ENCODE data around the gene PAK4. TPM values are rescaled to one million over a fixed set of nuclear protein-coding genes. Genes with fewer than 3 reads are reported as not detected.
A peak's percentile ranks its signal among the peaks of the same experiment; 100 is the strongest.
"Not testable (repeated sequence)": the region's sequence is repeated elsewhere in the genome, so short reads cannot be mapped to it uniquely, and the experiment has no call there.

PAK4 gene
- polyA plus RNA-seq, 4 donors, result 29.4 to 74.0 (median 49.6) TPM

GRCh38 chr19:39099341-39099740, 26.2 kb upstream of the PAK4 start:
- DNase-seq (ENCODE audit: low read depth in 4 of 4, low spot score in 3 of 4), result no peak

- DNase-seq (ENCODE audit: low read depth in 4 of 4, low spot score in 3 of 4), result no peak
Observed at GRCh38 chr19:39100500-39101166, 25.0 kb upstream of the PAK4 start.

- DNase-seq (ENCODE audit: low read depth in 4 of 4, low spot score in 3 of 4), result no peak
Observed at GRCh38 chr19:39103151-39103550, 22.4 kb upstream of the PAK4 start.

GRCh38 chr19:39104186-39104596, 21.4 kb upstream of the PAK4 start:
- no peak for DNase-seq (ENCODE audit: low read depth in 4 of 4, low spot score in 3 of 4)

- DNase-seq (ENCODE audit: low read depth in 4 of 4, low spot score in 3 of 4), result no peak
Observed at GRCh38 chr19:39106194-39106593, 19.4 kb upstream of the PAK4 start.

GRCh38 chr19:39109641-39110040, 15.9 kb upstream of the PAK4 start:
- DNase-seq (ENCODE audit: low read depth in 4 of 4, low spot score in 3 of 4), result no peak

- DNase-seq (ENCODE audit: low read depth in 4 of 4, low spot score in 3 of 4), result no peak
Observed at GRCh38 chr19:39110263-39110967, 15.2 kb upstream of the PAK4 start.

- DNase-seq (ENCODE audit: low read depth in 4 of 4, low spot score in 3 of 4), result no peak
Observed at GRCh38 chr19:39111593-39112199, 13.9 kb upstream of the PAK4 start.

GRCh38 chr19:39112338-39112890, 13.2 kb upstream of the PAK4 start:
- no peak for DNase-seq (ENCODE audit: low read depth in 4 of 4, low spot score in 3 of 4)

GRCh38 chr19:39113199-39113598, 12.4 kb upstream of the PAK4 start:
- no peak for DNase-seq (ENCODE audit: low read depth in 4 of 4, low spot score in 3 of 4)

GRCh38 chr19:39115105-39115847, 10.3 kb upstream of the PAK4 start:
- DNase-seq (ENCODE audit: low read depth in 4 of 4, low spot score in 3 of 4), result no peak

GRCh38 chr19:39117023-39117422, 8.6 kb upstream of the PAK4 start:
- DNase-seq (ENCODE audit: low read depth in 4 of 4, low spot score in 3 of 4), result not testable (repeated sequence)

- no peak for DNase-seq (ENCODE audit: low read depth in 4 of 4, low spot score in 3 of 4)
Observed at GRCh38 chr19:39119830-39120229, 5.8 kb upstream of the PAK4 start.

- DNase-seq (ENCODE audit: low read depth in 4 of 4, low spot score in 3 of 4), result no peak
Observed at GRCh38 chr19:39122934-39123731, 2.5 kb upstream of the PAK4 start.

GRCh38 chr19:39124136-39124764, 1.3 kb upstream of the PAK4 start:
- no peak for DNase-seq (ENCODE audit: low read depth in 4 of 4, low spot score in 3 of 4)

- no peak for DNase-seq (ENCODE audit: low read depth in 4 of 4, low spot score in 3 of 4)
Observed at GRCh38 chr19:39125199-39125553, 410 bp upstream of the PAK4 start.

GRCh38 chr19:39126312-39127187, 964 bp downstream of the PAK4 start:
- peak in 1 of 4 donors; percentile 66 for DNase-seq (ENCODE audit: low read depth in 4 of 4, low spot score in 3 of 4)

GRCh38 chr19:39127812-39128515, 2.4 kb downstream of the PAK4 start:
- DNase-seq (ENCODE audit: low read depth in 4 of 4, low spot score in 3 of 4), result no peak

Data from left renal pelvis (tissue), 4 donors.